ENCODE data around the gene MAML2.

MAML2 gene

GRCh38 chr11:96056576-96056975, 286.4 kb downstream of the MAML2 start:
- no peak for DNase-seq

DNA sequence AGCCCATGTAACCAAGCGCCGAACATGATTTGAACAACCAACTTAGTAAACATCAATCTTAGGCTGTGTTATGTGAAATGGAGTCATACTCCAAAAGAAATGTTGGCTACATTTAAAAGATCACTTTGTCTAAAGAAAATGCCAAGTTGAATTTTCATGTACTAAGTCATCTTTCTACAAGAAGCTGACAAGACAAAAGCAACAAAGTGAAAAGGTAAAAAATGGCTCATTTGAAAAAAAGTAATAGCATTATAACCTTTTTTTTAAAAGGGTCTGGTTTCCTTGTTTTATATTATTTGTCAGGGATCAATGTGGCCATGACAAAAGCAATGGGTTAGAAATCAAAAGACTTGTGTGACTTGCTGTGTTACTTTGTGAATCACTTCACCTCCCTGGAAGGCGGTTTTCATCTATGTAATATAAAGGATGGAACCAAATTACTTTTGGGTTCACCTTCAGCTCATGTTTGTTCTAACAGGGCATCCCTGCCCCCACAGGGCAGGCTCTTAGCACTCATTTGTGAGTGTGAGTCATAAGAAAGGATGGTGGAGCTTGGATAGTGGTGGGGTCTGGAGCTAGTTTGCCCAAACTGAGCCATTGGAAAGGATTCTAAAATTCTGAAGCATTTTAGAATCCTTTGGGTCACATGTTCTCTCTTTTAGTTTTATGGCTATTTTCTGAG, 287.1 kb downstream of the MAML2 start:
- DNase-seq = no peak

DNA sequence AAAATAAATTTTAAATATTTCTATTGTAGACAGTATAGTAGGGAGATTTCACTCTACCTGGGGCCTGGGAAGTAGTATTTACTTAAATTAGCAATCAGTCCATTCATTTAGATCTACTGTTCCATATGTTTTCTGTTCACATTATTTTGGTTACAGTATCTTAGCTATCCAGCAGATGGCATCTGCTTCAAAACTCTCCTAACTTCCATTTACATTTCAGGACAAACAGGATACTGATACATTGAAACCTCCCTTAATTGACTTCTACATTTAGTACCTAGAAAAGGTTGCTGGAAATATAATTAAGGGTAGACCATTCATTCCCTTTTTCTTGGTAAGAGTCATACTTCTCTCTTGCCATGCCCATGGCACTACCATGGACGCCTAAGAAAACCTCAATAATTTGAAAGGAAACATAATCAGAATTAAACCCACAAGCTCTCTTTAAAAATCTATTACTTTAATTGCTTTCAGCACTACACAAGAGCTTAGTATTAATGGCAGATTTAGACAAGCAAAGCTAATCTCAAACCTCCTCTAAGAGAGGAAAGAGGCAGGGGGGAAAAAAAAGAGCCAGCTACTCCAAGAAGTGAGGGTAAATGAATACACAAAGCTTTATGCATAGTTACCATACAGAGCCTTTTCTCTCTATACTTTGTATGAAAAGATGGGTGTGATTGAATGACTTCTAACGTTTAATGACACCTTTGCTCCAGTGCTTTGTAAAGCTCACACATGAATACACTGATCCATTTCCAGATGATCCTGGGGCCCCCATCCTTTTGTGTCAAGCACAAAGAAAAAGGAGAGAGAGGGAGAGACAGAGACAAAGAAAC, 287.9 kb downstream of the MAML2 start:
- no peak for DNase-seq

DNA sequence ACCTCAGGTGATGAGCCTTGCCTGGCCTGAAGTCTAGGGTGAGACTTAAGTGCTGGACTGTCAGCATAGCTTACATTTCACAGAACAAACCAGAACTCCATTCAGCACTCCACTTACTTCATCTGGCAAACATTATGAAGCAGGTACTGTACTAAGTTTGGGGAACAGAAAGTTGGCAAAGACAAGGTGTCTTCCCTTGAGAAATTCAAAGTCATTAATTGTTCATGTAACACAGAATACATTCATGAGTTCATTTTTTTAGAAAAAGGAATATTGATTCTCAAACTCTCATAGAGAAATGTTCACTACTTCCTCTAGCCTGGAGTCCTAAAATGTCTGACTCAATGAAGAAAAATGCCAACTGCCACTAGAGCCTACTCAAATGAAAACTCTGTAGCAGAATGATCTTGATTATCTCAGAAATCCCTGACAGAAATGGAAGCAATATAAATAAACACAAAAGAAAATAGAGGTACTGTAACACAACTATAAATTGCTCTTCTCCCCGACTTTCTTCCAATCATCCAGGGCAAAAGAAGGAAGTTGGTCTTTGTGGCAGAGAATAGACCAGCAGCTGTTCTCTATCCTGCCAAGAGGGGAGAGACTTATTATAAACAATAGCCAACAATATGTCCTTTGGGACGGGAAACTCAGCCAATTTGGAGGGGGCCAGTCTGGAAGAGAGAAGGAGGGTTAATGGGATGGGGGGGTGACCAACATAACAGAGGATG, 289.9 kb downstream of the MAML2 start:
- DNase-seq = no peak

- DNase-seq = no peak
These were observed 291.2 kb downstream of the MAML2 start for GRCh38 chr11:96051820-96052219.

- DNase-seq = no peak
These were observed 292.4 kb downstream of the MAML2 start for GRCh38 chr11:96050435-96051182.

- no peak for DNase-seq
These were observed 293.6 kb downstream of the MAML2 start for GRCh38 chr11:96049426-96049825.

DNA sequence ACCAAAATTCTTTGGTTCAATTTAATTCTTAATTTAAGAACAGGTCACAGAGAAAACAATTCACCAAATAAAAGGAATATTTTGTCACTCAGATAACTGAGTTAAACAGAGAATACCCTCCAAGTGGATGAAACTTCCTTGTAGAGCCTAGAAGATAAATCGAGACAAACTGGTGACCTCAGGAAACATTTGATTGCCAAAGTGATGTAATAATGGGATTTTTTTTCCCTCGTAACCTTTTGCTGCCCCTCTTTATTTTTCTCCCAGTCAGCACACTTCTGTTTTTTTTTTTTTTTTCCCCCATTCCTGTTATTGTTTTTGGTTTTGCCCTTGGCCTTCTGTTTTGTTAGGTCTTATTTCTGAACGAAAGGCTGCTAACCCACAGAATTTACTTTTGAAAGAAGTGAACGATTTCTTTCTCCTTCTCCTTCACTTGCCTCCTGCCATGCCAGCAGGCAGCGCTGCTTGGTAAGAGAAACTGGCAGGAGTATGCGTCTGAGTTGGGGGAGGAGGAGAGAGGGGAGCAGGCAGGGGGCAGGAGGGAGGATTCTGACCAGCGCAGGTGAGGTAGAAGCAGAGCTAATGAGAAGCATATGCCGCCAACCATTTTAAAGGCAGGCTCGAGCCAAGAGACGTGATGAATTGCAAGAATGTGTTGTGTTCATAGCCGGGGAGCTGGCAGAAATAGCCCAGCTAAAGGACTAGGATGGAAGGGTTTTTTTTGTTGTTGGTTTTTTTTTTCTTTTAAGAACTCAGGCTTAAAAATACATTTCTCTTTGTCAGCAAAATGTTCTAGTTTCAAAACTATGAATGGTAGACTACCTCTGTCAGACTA, 297.2 kb downstream of the MAML2 start:
- DNase-seq = no peak

DNA sequence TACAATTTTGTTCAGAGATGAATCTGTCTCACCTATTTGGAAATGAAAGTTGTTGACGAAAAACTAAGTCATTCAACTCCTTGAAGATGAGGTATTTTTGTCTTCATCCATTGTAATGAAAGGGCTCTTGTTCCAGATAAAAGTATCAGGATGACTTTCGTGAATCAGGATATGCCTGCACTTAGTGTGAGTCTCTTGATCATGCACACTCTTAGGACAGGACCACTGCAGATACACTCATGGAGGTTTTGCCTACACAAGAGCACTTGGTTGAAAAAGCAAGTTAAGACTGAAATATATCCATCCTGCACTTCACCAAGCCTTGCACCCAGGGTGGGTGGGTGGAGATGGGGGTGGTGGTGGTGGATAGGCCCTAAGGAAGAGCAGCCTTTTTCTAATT, 298.2 kb downstream of the MAML2 start:
- no peak for DNase-seq

GRCh38 chr11:96044311-96044710, 298.7 kb downstream of the MAML2 start:
- DNase-seq = no peak

DNA sequence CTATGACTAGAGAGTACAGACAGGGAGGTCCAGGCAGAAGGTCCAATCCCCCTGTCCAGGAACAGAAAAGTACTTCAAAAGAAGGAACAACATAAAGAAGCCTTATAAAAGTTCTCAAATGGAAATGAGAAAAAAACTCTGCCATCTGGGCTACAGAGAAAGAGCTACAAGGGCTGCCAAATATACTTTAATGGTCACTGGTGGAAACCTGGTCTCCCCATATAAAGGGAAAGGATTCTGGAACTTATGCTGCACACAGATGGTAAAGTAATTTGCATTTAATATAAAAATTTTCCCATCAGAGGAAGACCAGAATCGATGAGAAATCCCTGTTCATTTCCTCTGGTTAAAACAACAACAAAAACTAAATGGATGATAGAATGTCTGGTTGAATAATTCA, 299.7 kb downstream of the MAML2 start:
- DNase-seq = no peak

DNA sequence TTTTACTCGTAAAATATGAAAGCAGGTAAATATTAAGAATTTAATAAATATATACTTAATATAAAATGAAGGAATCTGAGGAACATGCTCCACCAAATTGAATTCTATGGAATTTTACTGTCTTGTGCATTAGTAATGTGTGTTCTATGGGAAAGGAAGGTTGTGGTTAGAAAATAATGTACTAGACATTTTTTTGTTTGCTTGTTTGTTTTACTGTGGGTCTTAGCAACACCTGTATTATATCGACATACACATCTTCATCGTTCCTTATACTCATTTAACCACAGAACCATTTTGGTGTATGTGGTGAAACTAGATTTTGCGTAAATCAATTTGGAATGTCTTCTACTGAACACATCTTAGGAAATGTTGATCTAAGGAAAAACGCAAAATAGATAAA, 304.9 kb downstream of the MAML2 start:
- no peak for DNase-seq

- DNase-seq = no peak
These were observed 305.5 kb downstream of the MAML2 start for GRCh38 chr11:96037405-96037949.

DNA sequence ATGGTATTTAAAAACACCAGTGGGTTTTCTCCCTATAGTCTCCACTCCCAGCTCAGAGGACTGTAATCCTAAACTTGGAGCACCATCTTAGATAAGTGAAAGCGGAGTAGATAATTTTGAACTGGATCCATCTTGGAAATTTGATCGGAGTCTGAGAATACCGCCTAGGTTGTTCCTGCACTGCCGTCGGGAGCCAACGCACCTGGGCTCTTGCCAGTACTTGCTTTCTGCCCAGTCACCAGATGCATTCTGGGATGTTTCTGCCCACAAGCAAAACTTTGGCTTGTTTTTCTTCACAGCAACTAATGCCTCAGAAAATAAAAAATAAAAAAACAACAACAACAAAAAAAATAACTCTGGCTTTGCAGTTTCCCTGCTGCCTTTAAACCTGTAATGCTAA, 306.1 kb downstream of the MAML2 start:
- DNase-seq = no peak

DNA sequence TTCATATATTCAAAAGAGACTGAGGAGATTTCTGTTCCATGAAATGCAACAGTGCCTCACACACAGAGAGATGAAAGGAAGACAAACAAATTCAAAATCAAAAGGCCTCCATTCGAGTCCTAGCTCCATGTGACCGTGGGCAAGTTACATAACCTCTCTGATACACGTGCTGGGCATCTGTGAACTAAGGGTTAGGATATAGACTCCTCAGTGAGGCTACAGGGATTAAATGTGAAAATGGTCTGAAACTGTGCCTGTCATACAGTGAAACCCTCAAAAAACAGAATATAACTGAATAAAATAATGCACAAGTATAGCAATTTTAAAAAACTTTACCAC, 307.3 kb downstream of the MAML2 start:
- DNase-seq = no peak

DNA sequence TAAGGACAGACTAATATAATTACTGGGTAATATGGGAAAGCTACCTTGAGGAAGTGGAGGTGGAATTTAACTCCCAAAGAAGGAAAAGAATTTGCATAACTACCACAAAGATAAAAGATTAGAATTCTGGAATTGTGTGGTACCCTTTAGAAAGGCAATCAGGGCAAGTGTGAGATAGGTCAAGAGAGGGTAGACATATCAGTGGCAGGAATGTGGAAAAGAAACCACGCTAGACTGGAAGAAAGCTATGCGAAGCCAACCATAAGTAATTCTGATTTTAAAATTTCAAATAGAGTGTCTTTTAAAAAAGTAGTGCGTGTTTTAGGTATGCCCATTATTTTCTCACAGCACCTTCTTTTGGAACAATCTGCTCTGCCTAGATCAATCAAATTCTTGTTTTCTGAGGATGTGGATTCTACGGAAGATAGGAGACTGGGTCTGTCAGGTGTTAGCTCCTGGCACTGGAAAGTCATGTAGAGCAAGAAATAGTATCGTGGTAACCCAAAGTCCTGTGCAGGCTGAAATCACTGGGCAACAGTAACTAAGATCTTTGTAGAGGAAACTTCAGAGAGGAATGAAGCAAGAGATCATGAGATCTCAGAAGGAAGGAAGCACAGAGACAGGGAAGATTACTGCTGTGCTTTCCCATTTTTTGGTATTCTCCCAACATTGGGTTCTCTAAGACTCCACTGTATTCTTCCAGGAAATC, 307.8 kb downstream of the MAML2 start:
- no peak for DNase-seq

DNA sequence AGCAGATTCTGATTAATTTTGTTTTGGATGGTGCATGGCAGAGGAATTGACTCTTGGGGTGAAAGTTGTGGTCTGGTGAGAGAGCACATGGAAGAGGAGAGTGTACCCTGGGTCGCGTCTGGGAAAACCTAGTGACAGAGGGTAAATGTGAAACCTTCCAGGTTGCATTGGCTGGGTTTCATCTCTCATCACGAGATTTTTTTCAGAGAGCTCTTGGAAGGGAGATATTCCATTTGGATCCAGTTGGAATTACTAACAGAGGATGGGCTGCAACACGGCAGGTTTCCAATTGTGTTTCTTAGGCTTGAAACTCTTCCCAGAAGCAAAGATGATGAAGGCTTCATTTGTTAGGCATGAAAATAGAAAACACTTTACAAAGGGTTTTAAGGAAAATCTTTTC, 309.4 kb downstream of the MAML2 start:
- DNase-seq = no peak

- no peak for DNase-seq
These were observed 309.9 kb downstream of the MAML2 start for GRCh38 chr11:96033095-96033494.

DNA sequence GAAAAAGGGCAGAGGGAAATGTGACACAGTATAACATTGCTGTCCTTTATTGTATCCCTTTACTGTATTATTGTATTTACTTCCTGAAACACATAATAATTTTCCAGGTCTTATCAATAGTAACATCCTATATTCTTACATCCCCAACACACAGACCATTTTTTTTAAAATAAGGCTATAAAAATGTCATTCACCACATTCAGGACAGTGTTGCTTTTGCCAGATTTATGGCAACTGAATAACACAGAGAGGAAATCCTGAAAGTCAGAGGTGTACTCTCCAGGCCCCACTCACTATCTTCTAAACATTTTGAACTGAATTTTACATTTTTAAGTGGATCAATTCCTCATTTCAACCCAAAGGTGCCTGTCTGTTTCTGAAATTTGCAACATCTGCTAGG, 314.2 kb downstream of the MAML2 start:
- DNase-seq = no peak

DNA sequence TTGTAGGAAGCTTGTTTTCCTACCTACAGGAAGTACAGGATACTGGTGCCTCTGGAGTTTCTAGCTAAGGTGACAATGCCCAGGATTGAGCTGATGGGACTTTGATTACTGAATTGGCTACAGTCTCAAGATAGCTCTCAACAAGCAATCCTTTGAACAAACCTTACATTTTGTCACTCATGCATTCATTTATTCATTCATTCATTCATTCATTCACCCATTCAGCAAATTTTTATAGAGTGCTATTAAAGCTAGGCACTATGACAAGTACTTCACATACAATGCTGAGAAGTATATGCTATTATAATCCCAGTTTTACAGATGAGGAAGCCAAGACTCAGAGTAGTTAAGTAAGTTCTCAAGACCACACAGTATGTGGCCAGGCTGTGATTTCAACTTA, 316.0 kb downstream of the MAML2 start:
- no peak for DNase-seq

- no peak for DNase-seq
These were observed 316.7 kb downstream of the MAML2 start for GRCh38 chr11:96026310-96026709.
